ENCODE measurements around the gene ITGA2. TPM values are rescaled to one million over a fixed set of nuclear protein-coding genes. Genes with fewer than 3 reads are reported as not detected.

The ITGA2 gene
- total RNA-seq, 1 donor from 2014 or later, result 35.0 TPM

GRCh38 chr5:52989781-52990527 lies 802 bp downstream of the ITGA2 start:
- H3K36me3 ChIP-seq (ENCODE audit: control insufficient read depth, insufficient read depth, low read length), result peaks cover 2% of the 10 kb centered on the region
- H3K4me3 ChIP-seq (ENCODE audit: low read depth, low read length), result peak overlapping the region; percentile 88
- no peak for FAIRE-seq
- H3K27me3 ChIP-seq (ENCODE audit: control insufficient read depth, insufficient read depth, low read length), result no peaks in the 10 kb centered on the region
- TF ChIP-seq CTCF (IDR thresholded peaks at IDR 0.05; ENCODE audit: insufficient read depth, low read length, severe bottlenecking), result peak; percentile 31
- DNase-seq (ENCODE audit: low read depth), result no peak

- peaks cover 2% of the 10 kb centered on the region for H3K36me3 ChIP-seq (ENCODE audit: control insufficient read depth, insufficient read depth, low read length)
- no peaks in the 10 kb centered on the region for H3K27me3 ChIP-seq (ENCODE audit: control insufficient read depth, insufficient read depth, low read length)
- FAIRE-seq (no peak), DNase-seq (ENCODE audit: low read depth) (no peak)
- H3K4me3 ChIP-seq (ENCODE audit: low read depth, low read length), result peak overlapping the region; percentile 88
- TF ChIP-seq CTCF (IDR thresholded peaks at IDR 0.05; ENCODE audit: insufficient read depth, low read length, severe bottlenecking), result no peak
These were observed 1.4 kb downstream of the ITGA2 start for GRCh38 chr5:52990528-52990925.

- no peaks in the 10 kb centered on the region for H3K27me3 ChIP-seq (ENCODE audit: control insufficient read depth, insufficient read depth, low read length)
- H3K36me3 ChIP-seq (ENCODE audit: control insufficient read depth, insufficient read depth, low read length), result peaks cover 2% of the 10 kb centered on the region
- H3K4me3 ChIP-seq (ENCODE audit: low read depth, low read length), result no peak overlapping the region
- TF ChIP-seq CTCF (IDR thresholded peaks at IDR 0.05; ENCODE audit: insufficient read depth, low read length, severe bottlenecking), result no peak
- no peak for FAIRE-seq
- no peak for DNase-seq (ENCODE audit: low read depth)
These were observed 4.2 kb downstream of the ITGA2 start for GRCh38 chr5:52993367-52993766.

GRCh38 chr5:52994266-52994665 lies 5.1 kb downstream of the ITGA2 start:
- TF ChIP-seq CTCF (IDR thresholded peaks at IDR 0.05; ENCODE audit: insufficient read depth, low read length, severe bottlenecking), result no peak
- no peak overlapping the region for H3K4me3 ChIP-seq (ENCODE audit: low read depth, low read length)
- no peaks in the 10 kb centered on the region for H3K27me3 ChIP-seq (ENCODE audit: control insufficient read depth, insufficient read depth, low read length)
- peaks cover 2% of the 10 kb centered on the region for H3K36me3 ChIP-seq (ENCODE audit: control insufficient read depth, insufficient read depth, low read length)
- DNase-seq (ENCODE audit: low read depth) (no peak), FAIRE-seq (no peak)

- Histone ChIP-seq H3K4me3 (ENCODE audit: low read depth, low read length) (no peak overlapping the region), H3K36me3 (ENCODE audit: control insufficient read depth, insufficient read depth, low read length) (peaks cover 2% of the 10 kb centered on the region), H3K27me3 (ENCODE audit: control insufficient read depth, insufficient read depth, low read length) (no peaks in the 10 kb centered on the region)
- no peak for DNase-seq (ENCODE audit: low read depth)
- no peak for FAIRE-seq
- TF ChIP-seq CTCF (IDR thresholded peaks at IDR 0.05; ENCODE audit: insufficient read depth, low read length, severe bottlenecking), result no peak
These were observed 5.9 kb downstream of the ITGA2 start for GRCh38 chr5:52995095-52995494.

- FAIRE-seq (no peak), DNase-seq (ENCODE audit: low read depth) (no peak)
- Histone ChIP-seq H3K27me3 (ENCODE audit: control insufficient read depth, insufficient read depth, low read length) (no peaks in the 10 kb centered on the region), H3K4me3 (ENCODE audit: low read depth, low read length) (no peak overlapping the region), H3K36me3 (ENCODE audit: control insufficient read depth, insufficient read depth, low read length) (peaks cover 2% of the 10 kb centered on the region)
- TF ChIP-seq CTCF (IDR thresholded peaks at IDR 0.05; ENCODE audit: insufficient read depth, low read length, severe bottlenecking), result no peak
These were observed 6.8 kb downstream of the ITGA2 start for GRCh38 chr5:52995914-52996313.
